ENCODE measurements around the gene NDUFS6.

The NDUFS6 gene

DNA sequence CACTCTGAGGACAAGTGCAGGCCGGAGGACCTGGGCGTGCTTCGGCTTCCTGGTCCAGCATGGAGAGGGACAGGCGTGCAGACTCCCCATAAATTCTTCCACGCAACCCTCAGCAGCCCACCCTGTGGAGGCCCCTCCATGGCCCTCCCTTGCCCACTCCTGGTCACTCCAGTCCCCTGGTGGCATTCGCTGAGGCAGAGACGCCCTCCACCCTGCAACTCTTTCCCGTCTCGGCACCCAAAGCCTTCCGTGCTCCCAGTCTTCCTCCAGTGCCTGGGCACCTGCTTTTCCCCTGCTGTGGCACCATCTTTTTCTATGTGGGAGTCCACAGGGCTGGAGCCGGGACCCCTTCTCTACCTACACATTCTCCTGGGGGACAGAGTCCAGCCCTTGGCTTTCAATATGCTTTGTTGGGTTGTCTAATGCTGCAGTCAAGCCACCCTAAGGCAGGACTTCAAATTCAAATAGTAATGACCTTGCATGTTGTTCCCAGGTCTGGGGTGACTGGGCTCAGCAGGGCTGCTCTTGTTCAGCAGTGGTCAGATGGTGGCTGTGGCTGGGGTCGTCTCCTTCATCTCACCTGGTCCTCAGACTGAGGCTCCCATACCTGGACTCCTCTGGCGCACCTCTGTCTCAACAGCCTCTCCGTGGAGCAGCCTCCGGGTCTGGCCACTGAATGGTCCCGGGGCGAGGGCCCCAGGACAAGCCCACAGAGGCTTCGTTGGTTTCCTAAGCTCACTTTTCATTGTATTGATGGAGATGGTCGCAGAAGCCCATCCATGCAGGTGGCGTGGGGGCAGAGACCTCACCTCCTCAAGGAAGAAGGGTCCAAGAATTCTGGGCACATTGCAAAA lies 16.8 kb upstream of the NDUFS6 start:
- H3K4me3 ChIP-seq (ENCODE audit: low read depth, low read length) = no peak overlapping the region
- ChIA-PET CTCF (no interaction called here), POLR2A (no interaction called here)
- TF ChIP-seq CTCF (IDR thresholded peaks at IDR 0.05; ENCODE audit: insufficient read depth, low read length, missing control alignments) = no peak
- DNase-seq (ENCODE audit: low read depth, low spot score) = no peak

GRCh38 chr5:1785062-1785461 lies 16.1 kb upstream of the NDUFS6 start:
- no peak for TF ChIP-seq CTCF (IDR thresholded peaks at IDR 0.05; ENCODE audit: insufficient read depth, low read length, missing control alignments)
- no peak overlapping the region for H3K4me3 ChIP-seq (ENCODE audit: low read depth, low read length)
- ChIA-PET CTCF (interaction anchor here (1.0 kb wide), 1 partner anchor 22 kb away, joined by 4 read pairs; no protein-coding TSS in a partner anchor), POLR2A (no interaction called here)
- no peak for DNase-seq (ENCODE audit: low read depth, low spot score)

GRCh38 chr5:1785984-1786383 lies 15.2 kb upstream of the NDUFS6 start:
- POLR2A ChIA-PET = no interaction called here
- no peak for TF ChIP-seq CTCF (IDR thresholded peaks at IDR 0.05; ENCODE audit: insufficient read depth, low read length, missing control alignments)
- CTCF ChIA-PET = interaction anchor here (1.0 to 1.3 kb wide), 2 partner anchors 10 to 22 kb away, joined by 3 to 4 read pairs; no protein-coding TSS in a partner anchor
- H3K4me3 ChIP-seq (ENCODE audit: low read depth, low read length) = no peak overlapping the region
- DNase-seq (ENCODE audit: low read depth, low spot score) = no peak

DNA sequence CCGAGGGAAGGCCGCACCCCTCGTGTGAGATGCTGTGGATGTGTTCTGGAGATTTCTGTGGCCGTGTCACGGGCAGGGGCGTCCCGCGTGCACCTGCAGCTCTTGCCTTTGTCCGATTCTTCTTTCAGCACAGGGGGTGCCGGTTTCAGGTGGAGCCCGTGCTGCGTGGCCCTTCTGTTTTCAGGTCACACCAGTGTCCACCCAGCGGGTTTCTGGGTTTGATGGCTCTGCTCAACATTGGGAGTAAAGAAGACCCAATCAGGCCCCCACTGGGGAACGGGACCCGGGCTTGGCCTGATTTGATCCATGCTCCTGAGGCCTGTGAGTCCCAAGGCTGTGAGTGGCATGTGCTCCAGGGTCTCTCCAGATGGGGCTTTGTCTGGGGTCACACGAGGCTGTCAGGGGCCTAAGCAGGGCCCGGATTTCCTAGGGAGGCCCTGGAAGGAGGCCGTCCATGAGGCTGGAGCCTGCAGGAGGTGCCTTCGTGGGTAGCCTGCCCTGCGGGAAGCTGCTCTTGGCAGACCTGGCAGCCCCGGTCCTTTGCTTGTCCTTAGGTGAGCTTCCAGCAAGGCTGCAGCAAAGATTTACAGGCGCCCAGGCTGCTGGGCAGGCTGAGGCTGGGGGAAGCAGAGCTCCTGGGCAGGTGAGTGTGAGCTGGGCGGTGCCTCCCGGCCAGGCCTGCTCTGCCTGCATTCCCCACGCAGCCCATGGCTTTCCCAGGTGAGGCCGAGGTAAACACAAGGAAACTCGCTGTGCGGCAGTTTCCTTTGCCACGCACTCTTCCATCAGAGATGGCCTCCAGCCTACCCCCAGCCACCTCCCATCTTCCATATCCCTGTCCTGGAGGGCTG lies 14.4 kb upstream of the NDUFS6 start:
- CTCF ChIA-PET = interaction anchor here (1.3 kb wide), 1 partner anchor 11 kb away, joined by 3 read pairs; no protein-coding TSS in a partner anchor
- POLR2A ChIA-PET = no interaction called here
- no peak overlapping the region for H3K4me3 ChIP-seq (ENCODE audit: low read depth, low read length)
- no peak for DNase-seq (ENCODE audit: low read depth, low spot score)
- TF ChIP-seq CTCF (IDR thresholded peaks at IDR 0.05; ENCODE audit: insufficient read depth, low read length, missing control alignments) = no peak

GRCh38 chr5:1787472-1788047 lies 13.6 kb upstream of the NDUFS6 start:
- CTCF ChIA-PET = interaction anchor here (1.6 to 1.7 kb wide), 2 partner anchors 14 to 23 kb away, joined by 3 to 9 read pairs; no protein-coding TSS in a partner anchor
- H3K4me3 ChIP-seq (ENCODE audit: low read depth, low read length) = no peak overlapping the region
- POLR2A ChIA-PET = no interaction called here
- no peak for TF ChIP-seq CTCF (IDR thresholded peaks at IDR 0.05; ENCODE audit: insufficient read depth, low read length, missing control alignments)
- no peak for DNase-seq (ENCODE audit: low read depth, low spot score)
